ENCODE results near the gene UVRAG. TPM values are rescaled to one million over a fixed set of nuclear protein-coding genes. Genes with fewer than 3 reads are reported as not detected.

UVRAG gene
- total and polyA plus RNA-seq, 2 of the 13 experiments (the other 11 are each of a cell fraction or from before 2014, with no cell fraction given): 9.7 to 17.3 TPM

- TF ChIP-seq ZBED4 (CRISPR knock-in tag; IDR thresholded peaks at IDR 0.05; ENCODE audit: borderline replicate concordance) (no peak), ZNF703 (CRISPR knock-in tag; IDR thresholded peaks at IDR 0.05; ENCODE audit: borderline replicate concordance) (no peak), HNRNPH1 (optimal IDR thresholded peaks at IDR 0.05; ENCODE audit: low read depth, low read length) (no peak), XRCC5 (optimal IDR thresholded peaks at IDR 0.05; ENCODE audit: low read length) (no peak), SP2 (CRISPR knock-in tag; IDR thresholded peaks at IDR 0.05) (peak; percentile 58; the same call in 1 of the 2 replicates), SIX1 (CRISPR knock-in tag; IDR thresholded peaks at IDR 0.05; ENCODE audit: borderline replicate concordance) (no peak), RXRB (CRISPR knock-in tag; IDR thresholded peaks at IDR 0.05; ENCODE audit: borderline replicate concordance) (no peak), PATZ1 (CRISPR knock-in tag; IDR thresholded peaks at IDR 0.05) (peak; percentile 59; the same call in 1 of the 2 replicates), UBTF (CRISPR knock-in tag; IDR thresholded peaks at IDR 0.05) (peak; percentile 81), BRF2 (CRISPR knock-in tag; IDR thresholded peaks at IDR 0.05) (no peak), CENPBD1 (CRISPR knock-in tag; IDR thresholded peaks at IDR 0.05; ENCODE audit: borderline replicate concordance, low read depth) (no peak), DPF2 (CRISPR knock-in tag; IDR thresholded peaks at IDR 0.05; ENCODE audit: borderline replicate concordance, low read depth) (no peak), ZBTB7A (CRISPR knock-in tag; IDR thresholded peaks at IDR 0.05) (no peak), IKZF1 (IDR thresholded peaks at IDR 0.05) (no peak), NCOA2 (CRISPR knock-in tag; IDR thresholded peaks at IDR 0.05) (no peak), PPARG (CRISPR knock-in tag; conservative IDR thresholded peaks at IDR 0.05) (no peak)
Observed at GRCh38 chr11:75815345-75816168, 547 bp downstream of the UVRAG start (continued).

All from HepG2 (cell line).